Left lung (tissue), 10 donors: ENCODE results near the gene NOP14. TPM values are rescaled to one million over a fixed set of nuclear protein-coding genes. Genes with fewer than 3 reads are reported as not detected.
A peak's percentile ranks its signal among the peaks of the same experiment; 100 is the strongest.

Source experiments
- ATAC-seq: fragments of 200-7000 bp; cut with Tn5 transposase; one replicate; pipeline ENCODE4 v1.9.1; 2020; ENCODE audit warnings: moderate library complexity
- DNase-seq, 4 donors: peaks; one replicate each; pipeline ENCODE4 v3.0.0-alpha.2; 2013 to 2020
- H3K27ac ChIP-seq, 2 donors: fragments of 200-600 bp; sonication (generic) in 1 of 2; one replicate each; pipeline versions ENCODE4 v1.5.0 to v1.8.0; 2020 to 2021
- H3K27me3 ChIP-seq, 2 donors: fragments of 200-600 bp; sonication (generic) in 1 of 2; one replicate each; pipeline versions ENCODE4 v1.5.0 to v1.8.0; 2020 to 2021
- H3K36me3 ChIP-seq, 2 donors: fragments of 200-600 bp; sonication (generic) in 1 of 2; one replicate each; pipeline versions ENCODE4 v1.5.0 to v1.8.0; 2020 to 2021
- H3K4me1 ChIP-seq, 2 donors: fragments of 200-600 bp; one replicate each; pipeline ENCODE4 v1.8.0; 2021
- H3K4me3 ChIP-seq, 2 donors: fragments of 200-600 bp; sonication (generic) in 1 of 2; one replicate each; pipeline versions ENCODE4 v1.5.0 to v1.8.0; 2020 to 2021; ENCODE audit warnings: mild to moderate bottlenecking in 1 of 2
- H3K9me3 ChIP-seq, 2 donors: fragments of 200-600 bp; sonication (generic) in 1 of 2; one replicate each; pipeline versions ENCODE4 v1.5.0 to v1.8.0; 2020 to 2021
- intact Hi-C, 2 donors: fragments of 100-400 bp; cut with DNase I; formaldehyde crosslinking; loops; one replicate each; pipeline versions ENCODE4 v1.11.2 to v1.14.2; 2022
- polyA plus RNA-seq, 6 donors: library from polyadenylated mRNA; unstranded; fragments of 120-200 nt; gene quantifications; one replicate each; pipeline ENCODE4 v1.2.1, GENCODE V29; 2013; ENCODE audit not compliant: insufficient read length in 6 of 6
- total RNA-seq, 2 donors: library from RNA; stranded (reverse); fragmentation: NEBNext Ultra II Directional; extraction: Animal tissue kit (Norgen Biotek cat#: 25700); gene quantifications; one replicate each; pipeline ENCODE4 v1.2.1, GENCODE V29; 2021
- TF ChIP-seq, protein P1 (sequence below), 2 donors: fragments of 200-600 bp; sonication (generic) in 1 of 2; IDR thresholded peaks; one replicate each; pipeline versions ENCODE4 v1.5.0 to v1.8.0; 2021; ENCODE audit warnings: antibody characterized with exemption in 2 of 2
- donor health status: DM: no; HTN: yes; CAD: no.
- donor health status: DM: no; HTN: no; CAD: no.

Gene NOP14
- total and polyA plus RNA-seq, 8 donors, result 20.4 to 33.0 (median 27.1) TPM

DNA sequence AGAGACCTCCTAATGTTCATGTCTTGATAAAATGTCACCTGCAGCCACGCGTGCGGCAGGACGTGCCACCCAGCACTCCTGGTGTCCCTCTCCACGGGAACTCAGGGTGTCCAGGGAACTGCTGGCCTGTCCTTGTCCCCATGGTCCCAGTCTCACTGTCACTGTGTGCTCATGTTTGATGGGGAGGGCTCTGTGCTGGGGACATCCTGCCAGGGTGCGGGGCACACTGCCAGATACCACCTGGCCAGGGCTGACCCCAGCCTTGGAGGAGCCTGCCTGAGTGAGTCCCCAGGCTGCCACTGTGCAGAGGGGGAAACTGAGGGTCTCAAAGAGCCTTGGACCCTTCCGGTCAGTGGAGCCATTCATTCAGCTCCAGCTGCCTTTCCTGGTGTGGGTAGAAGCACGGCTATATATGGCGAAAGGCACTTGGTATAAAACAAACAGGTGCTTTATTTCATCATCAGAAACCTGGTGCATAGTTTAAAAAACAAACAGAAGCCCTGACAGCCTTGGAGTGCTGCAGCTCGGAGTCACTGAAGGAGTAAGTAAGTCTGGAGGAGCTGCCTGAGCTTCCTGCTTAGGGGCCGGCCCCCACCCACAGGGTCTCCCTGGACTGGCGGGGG lies 33.0 kb downstream of the NOP14 start:
- intact Hi-C loops, result loop anchor here in 1 of 2 donors (10.0 kb wide), 1 partner anchor 165 kb away; no protein-coding TSS in a partner anchor
- Histone ChIP-seq H3K9me3 (no peaks in the 10 kb centered on the region), H3K27ac (peak overlapping the region; percentile 88 to 90), H3K4me1 (peaks cover 29 to 56% of the 10 kb centered on the region in 2 donors), H3K36me3 (peaks cover 0 to 71% of the 10 kb centered on the region in 2 donors), H3K27me3 (no peaks in the 10 kb centered on the region), H3K4me3 (no peak overlapping the region)
- TF ChIP-seq, protein P1, sequence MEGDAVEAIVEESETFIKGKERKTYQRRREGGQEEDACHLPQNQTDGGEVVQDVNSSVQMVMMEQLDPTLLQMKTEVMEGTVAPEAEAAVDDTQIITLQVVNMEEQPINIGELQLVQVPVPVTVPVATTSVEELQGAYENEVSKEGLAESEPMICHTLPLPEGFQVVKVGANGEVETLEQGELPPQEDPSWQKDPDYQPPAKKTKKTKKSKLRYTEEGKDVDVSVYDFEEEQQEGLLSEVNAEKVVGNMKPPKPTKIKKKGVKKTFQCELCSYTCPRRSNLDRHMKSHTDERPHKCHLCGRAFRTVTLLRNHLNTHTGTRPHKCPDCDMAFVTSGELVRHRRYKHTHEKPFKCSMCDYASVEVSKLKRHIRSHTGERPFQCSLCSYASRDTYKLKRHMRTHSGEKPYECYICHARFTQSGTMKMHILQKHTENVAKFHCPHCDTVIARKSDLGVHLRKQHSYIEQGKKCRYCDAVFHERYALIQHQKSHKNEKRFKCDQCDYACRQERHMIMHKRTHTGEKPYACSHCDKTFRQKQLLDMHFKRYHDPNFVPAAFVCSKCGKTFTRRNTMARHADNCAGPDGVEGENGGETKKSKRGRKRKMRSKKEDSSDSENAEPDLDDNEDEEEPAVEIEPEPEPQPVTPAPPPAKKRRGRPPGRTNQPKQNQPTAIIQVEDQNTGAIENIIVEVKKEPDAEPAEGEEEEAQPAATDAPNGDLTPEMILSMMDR (IDR thresholded peaks at IDR 0.05), result no peak
- ATAC-seq (peak; percentile 45), DNase-seq (peak in 2 of 4 donors; percentile 31 to 73)

- H3K27me3 ChIP-seq, result no peaks in the 10 kb centered on the region
- H3K9me3 ChIP-seq, result no peaks in the 10 kb centered on the region
- H3K4me1 ChIP-seq, result peaks cover 29 to 54% of the 10 kb centered on the region in 2 donors
- peaks cover 0 to 79% of the 10 kb centered on the region in 2 donors for H3K36me3 ChIP-seq
- DNase-seq (peak in 1 of 4 donors; percentile 28), ATAC-seq (no peak)
- H3K4me3 ChIP-seq, result no peak overlapping the region
- peak overlapping the region; percentile 88 to 90 for H3K27ac ChIP-seq
- TF ChIP-seq, protein P1 (IDR thresholded peaks at IDR 0.05), result no peak
- intact Hi-C loops, result no loop called here
Observed at GRCh38 chr4:2929469-2929868, 33.7 kb downstream of the NOP14 start.

DNA sequence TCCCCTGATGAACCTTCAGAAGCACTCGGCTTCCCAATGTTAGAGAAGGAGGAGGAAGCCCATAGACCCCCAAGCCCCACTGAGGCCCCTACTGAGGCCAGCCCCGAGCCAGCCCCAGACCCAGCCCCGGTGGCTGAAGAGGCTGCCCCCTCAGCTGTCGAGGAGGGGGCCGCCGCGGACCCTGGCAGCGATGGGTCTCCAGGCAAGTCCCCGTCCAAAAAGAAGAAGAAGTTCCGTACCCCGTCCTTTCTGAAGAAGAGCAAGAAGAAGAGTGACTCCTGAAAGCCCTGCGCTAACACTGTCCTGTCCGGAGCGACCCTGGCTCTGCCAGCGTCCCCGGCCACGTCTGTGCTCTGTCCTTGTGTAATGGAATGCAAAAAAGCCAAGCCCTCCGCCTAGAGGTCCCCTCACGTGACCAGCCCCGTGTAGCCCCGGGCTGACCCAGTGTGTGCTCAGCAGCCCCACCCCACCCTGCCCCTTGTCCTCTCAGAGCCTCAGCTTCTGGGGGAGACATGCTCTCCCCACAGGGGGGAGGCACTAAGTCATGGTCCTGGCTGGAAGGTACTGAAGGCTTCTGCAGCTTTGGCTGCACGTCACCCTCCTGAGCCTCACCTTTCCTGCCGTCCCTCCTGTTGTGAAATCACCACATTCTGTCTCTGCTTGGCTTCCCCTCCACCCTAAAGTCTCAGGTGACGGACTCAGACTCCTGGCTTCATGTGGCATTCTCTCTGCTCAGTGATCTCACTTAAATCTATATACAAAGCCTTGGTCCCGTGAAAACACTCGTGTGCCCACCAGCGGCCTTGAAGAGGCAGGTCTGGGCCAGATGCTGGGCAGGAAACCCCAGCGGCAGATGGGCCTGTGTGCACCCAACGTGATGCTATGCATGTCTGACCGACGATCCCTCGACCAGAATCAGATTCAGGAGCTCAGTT lies 34.7 kb downstream of the NOP14 start:
- H3K4me1 ChIP-seq, result peaks cover 29 to 52% of the 10 kb centered on the region in 2 donors

GRCh38 chr4:2927696-2928075 lies 35.5 kb downstream of the NOP14 start:
- peaks cover 29 to 52% of the 10 kb centered on the region in 2 donors for H3K4me1 ChIP-seq
- intact Hi-C loops, result no loop called here
- no peaks in the 10 kb centered on the region for H3K27me3 ChIP-seq
- TF ChIP-seq, protein P1 (IDR thresholded peaks at IDR 0.05), result no peak
- no peak overlapping the region for H3K4me3 ChIP-seq
- DNase-seq (peak in 1 of 4 donors; percentile 27), ATAC-seq (no peak)
- no peak overlapping the region for H3K27ac ChIP-seq
- no peaks in the 10 kb centered on the region for H3K9me3 ChIP-seq
- peaks cover 0 to 96% of the 10 kb centered on the region in 2 donors for H3K36me3 ChIP-seq

More for the DNA sequence above, 34.7 kb downstream of the NOP14 start:
- intact Hi-C loops, result no loop called here
- peak; percentile 1 for ATAC-seq
- peak in 2 of 4 donors; percentile 35 to 73 for DNase-seq
- Histone ChIP-seq H3K4me3 (no peak overlapping the region), H3K27me3 (no peaks in the 10 kb centered on the region), H3K9me3 (no peaks in the 10 kb centered on the region), H3K27ac (peak overlapping the region; percentile 20 to 88), H3K36me3 (peaks cover 0 to 88% of the 10 kb centered on the region in 2 donors)
- TF ChIP-seq, protein P1 (IDR thresholded peaks at IDR 0.05), result no peak
